H1 (cell line): ENCODE measurements around the gene PRKD1. TPM values are rescaled to one million over a fixed set of nuclear protein-coding genes. Genes with fewer than 3 reads are reported as not detected.

Experiments used
- CTCF ChIA-PET: fragments of 300-600 bp; sonication (Branson Sonifier 250); formaldehyde crosslinking; loops from one replicate; lab custom pipeline; 2021; ENCODE audit not compliant: partially characterized antibody; lab: Charles Lee
- POLR2A ChIA-PET: fragments of 300-600 bp; sonication (Branson Sonifier 250); formaldehyde crosslinking; loops from one replicate; lab custom pipeline; 2021; ENCODE audit warnings: inconsistent platforms; ENCODE audit not compliant: partially characterized antibody; lab: Charles Lee
- DNase-seq, 2 experiments: peaks; one replicate each; pipeline versions ENCODE4 v3.0.0 to v3.0.0-alpha.2; 2010 to 2022; ENCODE audit warnings: low spot score in 2 of 2, low read depth in 1 of 2, mixed read lengths in 1 of 2
- FAIRE-seq: peaks from 2 replicates; lab custom pipeline; 2011; peaks lifted over from hg19 to GRCh38; lab: Jason Lieb, UNC
- H2AFZ ChIP-seq: 2 replicates; pipeline ENCODE4 v1.8.1; 2012; ENCODE audit warnings: low read length, inconsistent platforms
- H2AK5ac ChIP-seq: 2 replicates; pipeline ENCODE4 v1.6.1; 2013; ENCODE audit warnings: low read depth, low read length
- H2BK120ac ChIP-seq: replicated peaks from 2 replicates; pipeline ENCODE3; 2013; ENCODE audit warnings: low read depth, low read length, inconsistent platforms
- H2BK12ac ChIP-seq: 2 replicates; pipeline ENCODE4 v1.6.1; 2013; ENCODE audit warnings: low read depth, low read length
- H2BK15ac ChIP-seq: 2 replicates; pipeline ENCODE4 v1.6.1; 2013; ENCODE audit warnings: low read length
- H2BK20ac ChIP-seq: 2 replicates; pipeline ENCODE4 v1.6.1; 2013; ENCODE audit warnings: low read length
- H2BK5ac ChIP-seq: 2 replicates; pipeline ENCODE4 v1.6.1; 2013; ENCODE audit warnings: low read depth, low read length
- H3K14ac ChIP-seq: 2 replicates; pipeline ENCODE4 v1.6.1; 2013; ENCODE audit warnings: inconsistent platforms; ENCODE audit not compliant: insufficient read length
- H3K18ac ChIP-seq: 2 replicates; pipeline ENCODE4 v1.6.1; 2013; ENCODE audit warnings: low read length; ENCODE audit errors: extremely low read depth
- H3K23ac ChIP-seq: 2 replicates; pipeline ENCODE4 v1.6.1; 2013; ENCODE audit warnings: inconsistent platforms; ENCODE audit not compliant: insufficient read length
- H3K23me2 ChIP-seq: 2 replicates; pipeline ENCODE4 v1.6.1; 2013; ENCODE audit warnings: low read depth, low read length
- H3K27ac ChIP-seq: 2 replicates; pipeline ENCODE4 v1.6.1; 2011; ENCODE audit warnings: low read depth, low read length, inconsistent platforms
- H3K27me3 ChIP-seq, 4 experiments: replicated peaks in 1 of 4; 1 replicate in 1 of 4; 2 replicates in 3 of 4; pipeline versions ENCODE4 v1.6.1 to v1.8.1; 2011 to 2013; ENCODE audit warnings: low read length in 3 of 4, mild to moderate bottlenecking in 3 of 4, inconsistent platforms in 2 of 4, mixed read lengths in 2 of 4, moderate library complexity in 1 of 4; ENCODE audit not compliant: control insufficient read depth in 3 of 4, insufficient read depth in 3 of 4; ENCODE audit errors: extremely low read depth in 1 of 4
- H3K36me3 ChIP-seq, 4 experiments: 2 replicates each; pipeline versions ENCODE4 v1.6.1 to v1.8.1; 2011 to 2013; ENCODE audit warnings: mild to moderate bottlenecking in 4 of 4, low read length in 3 of 4, moderate library complexity in 2 of 4, control low read depth in 1 of 4, inconsistent platforms in 1 of 4; ENCODE audit not compliant: insufficient read depth in 4 of 4, control insufficient read depth in 2 of 4
- H3K4ac ChIP-seq: replicated peaks from 2 replicates; pipeline ENCODE3; 2013; ENCODE audit warnings: low read length, low read depth, mixed read lengths, inconsistent platforms; ENCODE audit not compliant: insufficient read length
- H3K4me1 ChIP-seq, 4 experiments: replicated peaks in 1 of 4; 1 replicate in 1 of 4; 2 replicates in 3 of 4; pipeline versions ENCODE4 v1.6.1 to v1.8.1; 2011 to 2013; ENCODE audit warnings: low read length in 3 of 4, inconsistent platforms in 2 of 4, mixed read lengths in 1 of 4; ENCODE audit not compliant: insufficient read depth in 4 of 4, control insufficient read depth in 3 of 4
- H3K4me2 ChIP-seq, 2 experiments: 2 replicates each; pipeline versions ENCODE4 v1.6.1 to v1.8.1; 2011 to 2013; ENCODE audit warnings: low read depth in 2 of 2, low read length in 2 of 2, control low read depth in 1 of 2, inconsistent platforms in 1 of 2, mild to moderate bottlenecking in 1 of 2; ENCODE audit not compliant: insufficient read depth in 1 of 2
- H3K4me3 ChIP-seq, 4 experiments: fragments of 200-600, 300-600 bp in 1 of 4; sonication (generic), shearing (Covaris generic), sonication (Bioruptor Twin) in 1 of 4; 2 replicates each; pipeline versions ENCODE4 v1.5.1 to v1.8.1; 2011 to 2016; ENCODE audit warnings: low read length in 4 of 4, low read depth in 3 of 4, control low read depth in 2 of 4, inconsistent platforms in 2 of 4, mild to moderate bottlenecking in 2 of 4, mixed read lengths in 1 of 4, moderate library complexity in 1 of 4; ENCODE audit not compliant: insufficient read depth in 2 of 4; ENCODE audit errors: extremely low read depth in 1 of 4
- H3K56ac ChIP-seq: replicated peaks from 2 replicates; pipeline ENCODE3; 2013; ENCODE audit warnings: low read depth, mild to moderate bottlenecking, mixed read lengths, low read length, inconsistent platforms; ENCODE audit not compliant: insufficient read length
- H3K79me1 ChIP-seq: 2 replicates; pipeline ENCODE4 v1.6.1; 2013; ENCODE audit warnings: low read depth, low read length, control low read depth
- H3K79me2 ChIP-seq, 2 experiments: 2 replicates each; pipeline versions ENCODE4 v1.6.1 to v1.8.1; 2012 to 2013; ENCODE audit warnings: low read length in 2 of 2, mild to moderate bottlenecking in 2 of 2, inconsistent platforms in 1 of 2; ENCODE audit not compliant: insufficient read depth in 2 of 2, control insufficient read depth in 1 of 2
- H3K9ac ChIP-seq, 4 experiments: replicated peaks in 1 of 4; 1 replicate in 1 of 4; 2 replicates in 3 of 4; pipeline versions ENCODE4 v1.6.1 to v1.8.1; 2011 to 2013; ENCODE audit warnings: low read depth in 3 of 4, low read length in 3 of 4, control low read depth in 2 of 4, mild to moderate bottlenecking in 2 of 4, moderate library complexity in 2 of 4, inconsistent platforms in 1 of 4; ENCODE audit errors: extremely low read depth in 1 of 4
- H3K9me3 ChIP-seq, 2 experiments: 2 replicates each; pipeline versions ENCODE4 v1.6.1 to v1.8.1; 2012 to 2013; ENCODE audit warnings: mild to moderate bottlenecking in 2 of 2, moderate library complexity in 2 of 2, control low read depth in 1 of 2, inconsistent platforms in 1 of 2, low read depth in 1 of 2, low read length in 1 of 2, mixed read lengths in 1 of 2; ENCODE audit not compliant: insufficient read depth in 2 of 2
- H4K20me1 ChIP-seq, 2 experiments: replicated peaks in 1 of 2; 2 replicates each; pipeline versions ENCODE3 to v1.8.1; 2011 to 2013; ENCODE audit warnings: inconsistent platforms in 2 of 2, low read length in 2 of 2, mild to moderate bottlenecking in 1 of 2; ENCODE audit not compliant: insufficient read depth in 2 of 2, control insufficient read depth in 1 of 2
- H4K5ac ChIP-seq: 2 replicates; pipeline ENCODE4 v1.6.1; 2013; ENCODE audit warnings: low read length, low read depth, mixed read lengths, inconsistent platforms; ENCODE audit not compliant: insufficient read length
- H4K8ac ChIP-seq: 2 replicates; pipeline ENCODE4 v1.8.0; 2013; ENCODE audit warnings: mild to moderate bottlenecking, moderate library complexity, low read length, inconsistent platforms; ENCODE audit not compliant: insufficient read depth; ENCODE audit errors: extremely low read depth
- H4K91ac ChIP-seq: replicated peaks from 2 replicates; pipeline ENCODE3; 2013; ENCODE audit warnings: low read length, mixed read lengths, inconsistent platforms; ENCODE audit not compliant: insufficient read length
- CBX8 ChIP-seq: fragments of 300-800, 300-1000 bp; sonication (generic); IDR thresholded peaks from 2 replicates; pipeline ENCODE4 v1.7.1; 2016; ENCODE audit warnings: low read depth, low read length, borderline replicate concordance
- CHD2 ChIP-seq: IDR thresholded peaks from 2 replicates; pipeline ENCODE4 v1.6.1; 2012; ENCODE audit warnings: low read length, improper control_type of control experiment
- CREB1 ChIP-seq: IDR thresholded peaks from 2 replicates; pipeline ENCODE4 v1.6.1; 2012; ENCODE audit warnings: inconsistent platforms
- KDM5A ChIP-seq: fragments of 200-600 bp; IDR thresholded peaks from 2 replicates; pipeline ENCODE4 v1.7.1; 2012; ENCODE audit warnings: mild to moderate bottlenecking, low read length, inconsistent platforms, mixed read lengths
- MAFK ChIP-seq: IDR thresholded peaks from 2 replicates; pipeline ENCODE4 v1.6.1; 2012; ENCODE audit warnings: low read depth, mild to moderate bottlenecking, improper control_type of control experiment, low read length
- RAD21 ChIP-seq, 2 experiments: IDR thresholded peaks in 1 of 2; conservative IDR thresholded peaks in 1 of 2; 2 replicates each; pipeline ENCODE4 v1.6.1; 2011; ENCODE audit warnings: low read depth in 2 of 2, low read length in 2 of 2, improper control_type of control experiment in 1 of 2, inconsistent platforms in 1 of 2, mild to moderate bottlenecking in 1 of 2, moderate library complexity in 1 of 2
- SAP30 ChIP-seq: fragments of 300-600 bp; sonication (generic); IDR thresholded peaks from 2 replicates; pipeline ENCODE4 v1.7.1; 2012; ENCODE audit warnings: low read length, moderate library complexity, mild to moderate bottlenecking, inconsistent platforms; ENCODE audit not compliant: insufficient read depth, insufficient replicate concordance
- SIN3A ChIP-seq, 2 experiments: IDR thresholded peaks in 1 of 2; conservative IDR thresholded peaks in 1 of 2; 2 replicates each; pipeline ENCODE4 v1.6.1; 2011 to 2012; ENCODE audit warnings: low read length in 2 of 2, improper control_type of control experiment in 1 of 2, low read depth in 1 of 2, mild to moderate bottlenecking in 1 of 2
- SP4 ChIP-seq: IDR thresholded peaks from 2 replicates; pipeline ENCODE4 v1.6.1; 2012; ENCODE audit warnings: low read length, inconsistent platforms
- SRF ChIP-seq: IDR thresholded peaks from 2 replicates; pipeline ENCODE4 v1.6.1; 2011; ENCODE audit warnings: mild to moderate bottlenecking, low read depth, low read length, moderate library complexity
- TCF12 ChIP-seq: IDR thresholded peaks from 2 replicates; pipeline ENCODE4 v1.6.1; 2011; ENCODE audit warnings: low read depth, mild to moderate bottlenecking, low read length
- WGBS, 2 experiments: shearing (Covaris generic) in 1 of 2; methylation state at CpG; one replicate each; pipeline versions ENCODE4 v1.1.6 to v1.1.7; 2013 to 2015; ENCODE audit warnings: low lambda C conversion rate in 2 of 2, mixed read lengths in 2 of 2, inconsistent platforms in 1 of 2, low coverage in 1 of 2, missing lambda C conversion rate in 1 of 2; ENCODE audit not compliant: insufficient replicate concordance in 2 of 2, insufficient coverage in 1 of 2, insufficient read length in 1 of 2; ENCODE audit errors: extremely low coverage in 1 of 2, missing lambda C conversion rate in 1 of 2; 5-methylcytosine and 5-hydroxymethylcytosine counted together
- polyA plus RNA-seq, 7 experiments: library from polyadenylated mRNA; depleted of rRNA in 3 of 7; stranded (reverse) in 5 of 7; unstranded in 2 of 7; fragments of >200 nt in 5 of 7; fragments of 200-250 nt in 2 of 7; gene quantifications; 1 replicate in 5 of 7; 2 replicates in 1 of 7; 4 replicates in 1 of 7; pipeline versions ENCODE4 v1.2.1 to v1.2.3, GENCODE V29; 2011 to 2013; ENCODE audit warnings: missing spikeins in 2 of 7, mixed read lengths in 2 of 7
- total RNA-seq: library from RNA; stranded (reverse); fragmentation: NEBNext Ultra II Directional; extraction: Animal tissue kit (Norgen Biotek cat#: 25700); gene quantifications from 2 replicates; pipeline ENCODE4 v1.2.1, GENCODE V29; 2021

Gene PRKD1
- total and polyA plus RNA-seq, 2 of the 8 experiments (the other 6 are each of a cell fraction or from before 2014, with no cell fraction given): 3.6 to 6.8 TPM

GRCh38 chr14:29752221-29752923 is 175.3 kb downstream of the PRKD1 start:
- Histone ChIP-seq H3K14ac (no peak overlapping the region), H3K9ac (no peak overlapping the region), H3K56ac (no peak overlapping the region), H3K23me2 (no peaks in the 10 kb centered on the region), H3K18ac (no peak overlapping the region), H2BK15ac (no peak overlapping the region), H3K4me1 (no peaks in the 10 kb centered on the region), H2AK5ac (no peak overlapping the region), H4K5ac (no peak overlapping the region), H3K9me3 (no peaks in the 10 kb centered on the region), H2BK120ac (no peak overlapping the region), H3K79me2 (no peaks in the 10 kb centered on the region), H3K4ac (no peak overlapping the region), H4K91ac (no peak overlapping the region), H2BK5ac (no peak overlapping the region), H3K79me1 (no peaks in the 10 kb centered on the region), H3K27me3 (no peaks in the 10 kb centered on the region), H4K20me1 (no peaks in the 10 kb centered on the region), H3K36me3 (no peaks in the 10 kb centered on the region), H3K27ac (no peak overlapping the region), H2BK12ac (no peak overlapping the region), H3K23ac (no peak overlapping the region), H3K4me2 (no peak overlapping the region), H4K8ac (no peak overlapping the region), H3K4me3 (no peak overlapping the region), H2AFZ (no peak overlapping the region), H2BK20ac (no peak overlapping the region)
- CTCF ChIA-PET: no interaction called here
- WGBS, 2 experiments: 89% methylated on average over 3 of the region's 3 CpGs; no CpG with 5 or more reads in 1 of the 2 experiments
- TF ChIP-seq SP4 (no peak), SIN3A (conservative IDR thresholded peaks at IDR 0.05 in 1 of 2, IDR thresholded peaks at IDR 0.05 in 1 of 2; ENCODE audit: low read depth in 1 of 2, low read length in 2 of 2) (no peak), TCF12 (no peak), CREB1 (no peak), SAP30 (no peak), RAD21 (IDR thresholded peaks at IDR 0.05 in 1 of 2, conservative IDR thresholded peaks at IDR 0.05 in 1 of 2; ENCODE audit: low read depth in 2 of 2, low read length in 2 of 2) (no peak), CHD2 (no peak), CBX8 (no peak), SRF (no peak), KDM5A (no peak), MAFK (no peak)
- DNase-seq (no peak), FAIRE-seq (no peak)
- POLR2A ChIA-PET: no interaction called here
